ENCODE measurements around the gene TCP1.

Gene TCP1

DNA sequence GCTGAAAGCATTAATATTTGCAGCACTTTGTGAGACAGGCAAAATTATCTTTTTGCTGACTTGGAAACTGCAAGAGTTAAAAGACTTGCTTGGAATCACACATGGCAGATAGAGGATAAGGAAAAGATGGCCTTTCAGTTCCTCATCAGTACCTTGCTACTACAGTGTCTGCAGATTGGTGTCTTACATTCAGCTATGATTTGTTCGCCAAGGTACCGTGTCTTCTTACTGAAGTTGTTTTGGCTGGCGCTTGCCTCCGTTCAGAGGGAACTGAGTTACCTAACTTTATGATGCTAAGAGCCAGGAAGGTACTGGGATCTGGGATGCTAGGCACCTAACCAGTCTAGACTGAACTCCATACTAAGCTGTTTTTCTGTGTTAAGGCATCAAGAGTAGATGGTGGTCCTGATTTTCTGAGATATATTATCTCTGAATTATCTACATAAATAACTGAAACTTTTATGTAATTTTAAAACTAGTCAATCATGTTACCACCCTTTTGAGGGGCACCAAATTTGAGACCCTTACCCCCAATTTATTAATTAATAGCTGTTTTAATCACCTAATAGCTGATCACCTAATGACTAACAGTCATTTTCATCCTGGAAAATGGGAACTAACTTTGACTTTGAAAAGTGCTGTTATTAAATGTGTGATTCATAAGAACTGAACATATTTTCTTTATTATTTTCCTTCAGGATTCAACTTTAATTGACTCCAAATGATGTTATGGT, 59.6 kb downstream of the TCP1 start:
- no peak for DNase-seq

DNA sequence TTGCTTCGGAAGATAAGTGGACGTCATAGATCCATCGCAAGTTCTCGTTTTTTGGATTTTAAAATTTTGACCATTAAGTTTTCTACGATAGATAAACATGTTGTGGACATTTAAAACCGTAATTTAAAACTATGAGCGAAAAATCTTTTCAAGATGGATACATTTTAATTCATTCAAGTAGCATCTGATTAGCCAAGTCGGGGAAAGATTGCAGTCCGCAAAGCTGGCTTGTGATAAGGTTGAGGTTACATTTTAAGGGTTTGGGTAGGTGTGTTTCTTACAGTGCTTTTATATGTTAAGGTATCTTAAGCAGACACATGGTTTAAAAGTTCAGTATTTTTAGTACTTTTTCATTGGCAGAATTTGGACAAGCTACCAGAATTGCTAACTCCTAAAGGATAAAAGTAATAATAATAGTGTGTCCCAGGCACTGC, 60.9 kb downstream of the TCP1 start:
- DNase-seq, result no peak
